Right lobe of liver (tissue), 6 donors: ENCODE results near the gene PHIP. TPM values are rescaled to one million over a fixed set of nuclear protein-coding genes. Genes with fewer than 3 reads are reported as not detected.
"Not testable (repeated sequence)": the region's sequence is repeated elsewhere in the genome, so short reads cannot be mapped to it uniquely, and the experiment has no call there.

Experiments
- ATAC-seq, 4 donors: fragments of 200-7000 bp; cut with Tn5 transposase; one replicate each; pipeline ENCODE4 v1.9.1; 2020; ENCODE audit warnings: mild to moderate bottlenecking in 4 of 4, moderate library complexity in 4 of 4
- DNase-seq, 3 donors: peaks; one replicate each; pipeline ENCODE4 v3.0.0-alpha.2; 2020
- H3K27ac ChIP-seq, 3 donors: fragments of 200-600 bp; one replicate each; pipeline ENCODE4 v1.8.0; 2022
- H3K27me3 ChIP-seq, 2 donors: fragments of 200-600 bp; one replicate each; pipeline ENCODE4 v1.8.0; 2022
- H3K36me3 ChIP-seq, 4 donors: fragments of 200-600 bp; sonication (generic) in 1 of 4; one replicate each; pipeline versions ENCODE4 v1.5.1 to v1.8.0; 2017 to 2022; ENCODE audit warnings: control low read depth in 1 of 4
- H3K4me1 ChIP-seq, 4 donors: fragments of 200-600 bp; sonication (generic) in 1 of 4; one replicate each; pipeline versions ENCODE4 v1.5.1 to v1.8.0; 2017 to 2022; ENCODE audit warnings: control low read depth in 1 of 4
- H3K4me3 ChIP-seq, 3 donors: fragments of 200-600 bp; one replicate each; pipeline ENCODE4 v1.8.0; 2022
- H3K9me3 ChIP-seq, 4 donors: fragments of 200-600 bp; sonication (generic) in 1 of 4; one replicate each; pipeline versions ENCODE4 v1.5.1 to v1.8.0; 2017 to 2022; ENCODE audit warnings: control low read depth in 1 of 4
- CTCF ChIP-seq, 4 donors: fragments of 200-600 bp in 3 of 4; fragments of 450-650 bp in 1 of 4; IDR thresholded peaks; one replicate each; pipeline versions ENCODE4 v1.5.1 to v1.8.0; 2016 to 2022; ENCODE audit warnings: antibody characterized with exemption in 4 of 4, mild to moderate bottlenecking in 2 of 4
- POLR2A ChIP-seq: fragments of 450-650 bp; IDR thresholded peaks from one replicate; pipeline ENCODE4 v1.6.1; 2017; ENCODE audit warnings: antibody characterized with exemption, mild to moderate bottlenecking
- WGBS: methylation state at CpG from one replicate; pipeline ENCODE4 v1.1.6; 2018; ENCODE audit warnings: low coverage, low lambda C conversion rate; ENCODE audit not compliant: insufficient coverage; ENCODE audit errors: missing lambda C conversion rate; 5-methylcytosine and 5-hydroxymethylcytosine counted together
- intact Hi-C, 2 donors: fragments of 100-400 bp; cut with DNase I; formaldehyde crosslinking; loops; one replicate each; pipeline versions ENCODE4 v1.11.2 to v1.14.1; 2022
- total RNA-seq, 6 experiments: library from RNA; depleted of rRNA in 2 of 6; stranded (reverse); fragments of >200 nt in 2 of 6; fragmentation: NEBNext Ultra II Directional in 3 of 6; extraction: Animal tissue kit (Norgen Biotek cat#: 25700) in 3 of 6; gene quantifications; one replicate each; pipeline versions ENCODE4 v1.1.0 to v1.2.4, GENCODE V29; 2016 to 2023
- donor health status: DM: no; HTN: yes; CAD: no.
- donor health status: DM: no; HTN: no; CAD: no.
- donor health status: DM: no; HTN: no; CAD: no.
- donor health status: DM: no; HTN: yes; CAD: no.
- donor health status: DM: no; HTN: yes; CAD: no.

The PHIP gene
- total RNA-seq, 6 experiments from 2014 or later, result 5.0 to 7.8 (median 6.4) TPM

- intact Hi-C loops, result no loop called here
- peaks cover 0 to 8% (median 0%) of the 10 kb centered on the region in 4 donors for H3K4me1 ChIP-seq
- H3K9me3 ChIP-seq, result no peaks in the 10 kb centered on the region
- H3K4me3 ChIP-seq, result no peak overlapping the region
- H3K27me3 ChIP-seq, result peaks cover 0 to 5% of the 10 kb centered on the region in 2 donors
- TF ChIP-seq CTCF (IDR thresholded peaks at IDR 0.05) (no peak), POLR2A (no peak)
- H3K27ac ChIP-seq, result no peak overlapping the region
- WGBS, result 58% methylated on average over 3 of the region's 3 CpGs
- DNase-seq (no peak), ATAC-seq (peak in 2 of 4 donors; percentile 55 to 56)
- no peaks in the 10 kb centered on the region for H3K36me3 ChIP-seq
These were observed 168.7 kb downstream of the PHIP start for GRCh38 chr6:78909391-78909790.

GRCh38 chr6:78908621-78909020, 169.4 kb downstream of the PHIP start:
- 71% methylated on average over 1 of the region's 2 CpGs for WGBS
- Histone ChIP-seq H3K4me1 (peaks cover 0 to 8% (median 0%) of the 10 kb centered on the region in 4 donors), H3K36me3 (no peaks in the 10 kb centered on the region), H3K4me3 (no peak overlapping the region), H3K27me3 (peaks cover 0 to 5% of the 10 kb centered on the region in 2 donors), H3K9me3 (no peaks in the 10 kb centered on the region), H3K27ac (no peak overlapping the region)
- intact Hi-C loops, result no loop called here
- no peak for DNase-seq
- no peak for TF ChIP-seq POLR2A
- no peak for TF ChIP-seq CTCF (IDR thresholded peaks at IDR 0.05)
- ATAC-seq, result no peak

- no peak for ATAC-seq
- H3K36me3 ChIP-seq, result no peaks in the 10 kb centered on the region
- H3K4me3 ChIP-seq, result no peak overlapping the region
- no peak overlapping the region for H3K27ac ChIP-seq
- no peak for DNase-seq
- WGBS, result 85% methylated on average over 2 of the region's 2 CpGs
- TF ChIP-seq POLR2A, result no peak
- no peak for TF ChIP-seq CTCF (IDR thresholded peaks at IDR 0.05)
- peaks cover 0 to 4% (median 0%) of the 10 kb centered on the region in 4 donors for H3K9me3 ChIP-seq
- H3K4me1 ChIP-seq, result no peaks in the 10 kb centered on the region
- intact Hi-C loops, result no loop called here
- no peaks in the 10 kb centered on the region for H3K27me3 ChIP-seq
These were observed 181.8 kb downstream of the PHIP start for GRCh38 chr6:78896227-78896626.

GRCh38 chr6:78889901-78890300, 188.2 kb downstream of the PHIP start:
- DNase-seq, ATAC-seq, H3K4me3 ChIP-seq, H3K9me3 ChIP-seq, H3K36me3 ChIP-seq, H3K4me1 ChIP-seq, intact Hi-C loops, H3K27me3 ChIP-seq, H3K27ac ChIP-seq: not testable (repeated sequence)
- WGBS, result 100% methylated on average over 4 of the region's 5 CpGs

Other genes with a start within 250 kb of the PHIP start
- 1 to 10 TPM in 4 of 6 experiments, under 1 TPM in 2; 0.49 to 1.2 (median 1.1) TPM for gene IRAK1BP1, start 210.7 kb downstream of the PHIP start, total RNA-seq
- gene HMGN3, start 156.4 kb upstream of the PHIP start, total RNA-seq, result 10 to 100 TPM; 25.5 to 37.3 (median 32.9) TPM